Dedifferentiated amniotic fluid mesenchymal stem cell (primary cell): Measurements from ENCODE around the gene RRAGD.

Experiments used
- DNase-seq: peaks from one replicate; pipeline ENCODE4 v3.0.0-alpha.2; 2016; ENCODE audit errors: extremely low spot score

The RRAGD gene

DNA sequence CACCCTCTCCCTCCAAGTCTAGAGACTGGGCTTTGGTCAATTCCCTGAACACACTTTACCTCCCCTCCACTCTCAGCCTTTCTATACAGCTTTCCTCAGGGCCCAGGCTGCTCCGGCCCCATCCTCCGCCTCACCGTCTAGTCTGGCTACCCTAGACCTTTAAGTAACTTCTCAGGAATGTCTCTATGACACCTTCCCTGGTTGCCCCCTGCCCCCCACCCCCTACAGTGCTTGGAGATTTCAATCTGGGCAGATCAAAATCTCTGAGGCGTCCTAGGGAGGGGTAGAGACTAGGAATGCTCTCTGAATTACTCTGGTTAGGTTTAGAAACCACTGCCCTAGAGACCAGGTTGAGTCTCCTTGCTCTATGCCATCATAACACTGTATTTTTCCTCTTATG lies 65.6 kb downstream of the RRAGD start:
- no peak for DNase-seq

DNA sequence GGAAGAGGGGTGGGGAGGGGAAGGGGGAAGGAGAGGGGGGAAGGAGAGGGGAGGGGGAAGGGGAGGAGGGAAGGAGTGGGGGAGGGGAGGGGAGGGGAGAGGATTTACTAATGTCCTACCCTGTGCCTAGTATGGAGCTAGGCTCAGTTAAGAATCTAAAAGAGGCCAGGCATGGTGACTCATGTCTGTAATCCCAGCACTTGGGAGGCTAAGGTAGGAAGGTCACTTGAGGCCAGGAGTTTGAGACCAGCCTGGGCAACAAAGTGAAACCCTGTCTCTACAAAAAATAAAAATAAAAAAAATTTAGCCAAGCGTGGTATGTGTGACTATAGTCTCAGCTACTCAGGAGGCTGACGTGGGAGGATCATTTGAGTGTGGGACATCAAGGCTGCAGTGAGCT lies 72.5 kb downstream of the RRAGD start:
- DNase-seq, result no peak

DNA sequence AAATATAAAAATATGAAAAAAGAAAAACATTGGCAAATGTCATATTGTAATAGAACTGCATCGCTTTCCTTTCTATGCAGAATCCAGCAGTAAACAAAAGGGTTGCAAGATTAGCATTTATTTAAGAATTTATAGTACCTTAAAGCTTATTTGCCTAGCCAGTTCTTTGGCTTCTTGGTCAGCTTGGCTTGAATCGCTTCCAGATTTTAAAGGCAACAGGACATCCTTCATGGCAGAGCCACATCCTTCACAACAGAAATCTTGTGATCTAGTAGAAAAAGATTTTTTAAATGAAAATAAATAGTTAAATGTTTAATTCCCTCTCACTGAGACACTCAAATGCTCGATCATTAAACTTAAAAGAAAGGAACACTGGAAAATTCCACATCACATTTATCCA lies 76.9 kb downstream of the RRAGD start:
- DNase-seq, result no peak

DNA sequence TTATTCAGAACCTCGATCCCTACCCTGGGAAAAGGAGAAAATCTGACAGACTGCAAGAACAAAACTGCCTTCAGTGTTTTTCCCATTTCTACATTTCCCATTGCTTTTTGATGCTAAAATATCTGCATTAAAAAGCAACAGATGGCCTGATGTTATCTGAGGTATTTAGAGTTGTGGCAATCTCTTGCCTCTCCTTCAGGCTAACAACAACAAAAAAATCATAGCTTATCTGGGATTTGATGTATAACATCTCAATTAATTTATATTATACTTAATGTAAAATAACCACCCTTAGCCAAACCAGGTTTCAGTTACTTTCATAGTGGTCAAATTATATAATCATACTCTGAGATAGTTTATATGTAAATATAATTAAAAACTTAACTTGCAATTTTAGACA lies 81.2 kb downstream of the RRAGD start:
- DNase-seq, result no peak

DNA sequence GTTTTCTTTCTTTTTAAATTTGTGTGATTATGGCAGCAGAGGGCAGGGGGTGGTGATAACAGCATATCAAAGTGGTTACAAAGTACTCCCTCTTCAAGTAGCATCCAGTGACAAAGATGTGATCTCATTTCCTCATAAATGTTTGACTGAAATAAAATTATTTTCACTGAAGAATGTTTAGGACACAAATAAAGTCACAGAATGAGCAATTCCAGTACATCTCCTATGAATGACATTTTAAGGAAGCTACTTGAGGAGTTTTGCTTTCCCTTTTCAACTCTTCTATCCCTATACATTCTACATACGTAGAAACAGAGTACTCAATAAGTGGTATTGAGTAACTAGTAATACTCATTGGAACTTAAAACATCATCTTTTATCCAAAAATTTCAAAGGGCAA lies 83.1 kb downstream of the RRAGD start:
- no peak for DNase-seq

DNA sequence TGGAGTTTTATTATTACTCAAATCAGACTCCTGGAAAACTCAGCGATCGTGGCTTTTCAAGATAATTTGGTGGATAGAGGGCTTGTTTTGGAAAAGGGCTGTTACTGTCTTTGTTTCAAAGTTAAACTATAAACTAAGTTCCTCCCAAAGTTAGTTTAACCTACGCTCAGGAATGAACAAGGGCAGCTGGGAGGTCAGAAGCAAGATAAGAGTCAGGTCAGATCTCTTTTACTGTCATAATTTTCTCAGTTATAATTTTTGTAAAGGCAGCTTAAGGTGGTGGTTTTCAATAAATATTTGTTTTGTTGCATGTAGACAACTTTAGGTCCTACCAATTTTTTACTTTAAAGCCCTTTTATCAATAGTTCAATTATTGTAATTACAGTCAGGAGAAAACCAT lies 87.8 kb downstream of the RRAGD start:
- no peak for DNase-seq

DNA sequence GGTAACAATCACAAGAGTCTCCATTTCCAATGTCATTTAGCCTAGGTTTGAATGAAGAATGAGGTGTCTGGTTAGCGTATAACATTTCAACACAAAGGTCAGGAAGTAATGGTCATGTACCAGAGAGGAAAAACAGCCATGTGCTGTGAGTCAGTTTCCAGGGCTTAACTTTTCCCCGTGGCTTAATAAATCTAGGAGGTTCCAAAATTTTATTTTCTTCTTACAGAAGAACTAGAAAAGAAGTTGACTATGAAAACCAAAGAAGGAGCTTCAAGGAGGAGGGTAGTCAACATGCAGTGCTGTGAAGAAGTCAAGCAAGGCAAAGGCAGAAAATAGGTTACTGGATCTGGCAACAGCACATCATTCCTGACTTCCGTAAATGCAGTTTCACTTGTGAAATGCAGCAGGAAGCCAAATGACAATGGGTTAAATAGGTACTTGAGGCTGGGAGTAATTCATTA lies 88.5 kb downstream of the RRAGD start:
- no peak for DNase-seq

DNA sequence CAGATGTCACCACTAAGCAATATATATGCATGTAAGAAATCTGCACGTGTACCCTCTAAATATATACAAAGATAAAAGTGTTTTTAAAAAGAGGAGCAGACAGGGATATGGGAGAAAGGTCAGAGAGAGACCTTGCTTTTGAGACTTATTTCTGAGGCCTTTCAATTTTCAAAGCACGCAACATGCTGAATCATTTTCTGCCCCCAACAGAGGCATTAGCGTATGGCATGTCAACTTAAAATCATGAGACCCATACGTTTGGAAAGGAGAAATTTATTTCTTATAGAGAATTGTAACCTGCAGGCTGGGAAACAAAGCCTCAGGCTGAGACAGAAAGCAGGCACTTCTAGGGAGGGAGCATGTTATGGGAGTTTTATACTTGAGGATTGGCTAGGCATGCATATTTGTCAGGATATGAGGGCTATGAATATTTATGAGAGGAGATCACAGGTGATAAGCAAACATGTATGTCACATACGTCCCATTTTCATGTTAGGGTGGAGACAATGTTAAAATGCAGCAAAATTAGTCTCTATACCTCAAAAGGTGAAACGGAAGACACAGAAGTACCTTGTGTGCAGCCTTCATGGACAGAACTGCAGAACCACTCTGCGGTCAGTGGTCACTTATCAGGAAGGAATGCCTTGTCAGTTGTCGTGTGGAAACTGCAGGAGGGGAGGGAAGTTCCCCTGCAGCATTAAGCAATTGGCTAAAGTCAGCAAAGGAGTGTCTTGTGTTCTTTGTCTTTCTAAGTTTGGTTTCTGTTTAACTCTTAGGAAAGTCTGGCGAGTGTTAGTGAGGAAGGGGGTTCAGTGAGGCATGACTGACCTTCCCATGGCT lies 90.7 kb downstream of the RRAGD start:
- no peak for DNase-seq

DNA sequence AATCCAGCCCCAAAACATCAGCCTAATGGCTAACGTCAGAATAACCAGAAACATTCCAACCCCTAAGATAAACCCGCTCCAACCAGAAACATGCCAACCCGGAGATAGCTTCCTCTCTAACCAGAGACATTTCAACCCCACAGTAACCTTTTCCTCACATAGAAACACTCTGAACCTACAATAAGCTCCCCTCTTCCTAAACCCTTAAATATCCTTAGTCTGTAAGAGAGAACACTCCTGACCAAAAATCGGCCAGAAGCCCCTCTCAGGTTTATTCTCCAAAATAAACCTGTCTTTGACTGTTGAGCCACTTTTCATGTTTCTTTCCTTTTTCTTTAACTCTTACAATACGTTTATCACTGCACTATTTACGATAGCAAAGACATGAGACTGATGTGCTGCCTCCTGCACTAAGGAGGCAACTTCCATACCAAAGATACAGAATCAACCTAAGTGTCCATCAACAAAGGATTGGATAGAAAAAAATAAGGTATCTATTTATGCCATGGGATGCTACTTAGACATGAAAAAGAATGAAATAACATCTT lies 92.0 kb downstream of the RRAGD start:
- DNase-seq, result no peak

DNA sequence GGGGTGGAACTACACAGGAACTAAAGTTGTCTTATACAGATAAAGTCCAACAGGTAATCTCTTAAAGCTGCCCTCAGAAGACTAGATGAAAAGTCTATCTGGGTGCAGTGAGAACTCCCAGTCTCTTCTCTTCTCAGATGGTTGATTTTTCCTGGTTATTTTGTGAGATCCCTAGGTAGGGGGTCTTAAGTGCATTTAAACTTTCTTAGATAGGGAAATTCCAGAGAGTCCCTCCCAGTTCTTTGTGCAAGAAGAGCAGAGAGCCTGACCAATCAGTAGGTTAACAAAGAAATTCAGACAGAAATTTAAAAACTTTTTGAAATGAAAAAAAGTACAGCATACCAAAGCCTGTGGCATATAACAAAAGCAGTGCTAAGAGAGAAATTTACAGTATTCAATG lies 95.0 kb downstream of the RRAGD start:
- no peak for DNase-seq

DNA sequence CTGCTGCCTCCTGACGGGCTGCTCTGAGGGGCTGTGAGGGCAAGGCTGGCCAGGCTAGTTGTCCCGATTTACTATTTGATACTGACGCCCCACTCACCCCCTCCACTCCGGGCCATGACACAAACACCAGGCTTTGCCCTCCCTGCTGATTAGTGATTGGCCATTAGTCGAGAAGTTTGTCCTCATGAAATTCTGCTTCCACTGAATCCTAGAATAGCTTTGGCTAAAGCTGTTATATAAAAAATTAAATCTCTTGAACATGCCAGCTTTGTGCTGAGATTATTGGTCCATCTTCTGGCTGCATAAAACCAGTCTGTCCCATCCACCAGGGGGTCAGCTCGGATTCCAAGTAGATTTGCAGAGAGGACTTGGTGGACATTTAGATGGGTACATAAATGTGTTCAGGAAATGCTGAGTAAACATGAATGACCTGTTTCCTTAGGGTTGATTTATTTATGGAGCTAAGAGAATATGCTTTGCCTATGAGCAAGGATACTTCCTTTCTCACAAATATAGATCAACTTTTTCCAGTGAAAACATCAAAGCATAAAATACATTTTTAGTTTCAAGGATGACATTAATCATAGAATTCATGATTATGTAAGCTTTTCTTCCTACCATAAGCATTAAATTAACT lies 96.7 kb downstream of the RRAGD start, which contains the start of gene GABRR2:
Gene GABRR2 (minus strand): TSS at position 51 of the 637 bp plus-strand sequence. CDS start 134 bp downstream, outside the sequence.
- DNase-seq, result no peak

DNA sequence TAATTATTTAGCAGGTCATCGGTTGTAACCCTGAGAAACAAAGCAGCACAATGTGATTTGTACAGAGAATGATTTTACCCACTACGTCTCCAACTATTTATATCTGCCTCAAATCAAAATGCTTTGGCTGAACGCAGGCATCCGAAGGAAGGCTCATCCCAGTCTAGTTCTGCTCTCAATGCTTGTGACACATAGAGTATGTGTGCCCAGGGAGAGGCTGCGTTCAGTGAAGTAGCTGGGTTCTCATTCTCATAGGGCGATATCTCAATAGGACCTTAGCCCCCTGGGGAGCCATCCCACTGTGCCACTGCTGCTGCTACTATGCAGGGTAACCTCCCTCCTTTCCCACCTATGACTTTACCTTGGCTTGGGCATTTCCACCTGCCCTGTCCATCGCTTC lies 97.4 kb downstream of the RRAGD start:
- no peak for DNase-seq
